Lower lobe of right lung (tissue), 2 donors: ENCODE measurements around the gene IL3. TPM values are rescaled to one million over a fixed set of nuclear protein-coding genes. Genes with fewer than 3 reads are reported as not detected.

Source experiments
- ATAC-seq, 2 donors: fragments of 200-7000 bp; cut with Tn5 transposase; one replicate each; pipeline ENCODE4 v1.9.1; 2020 to 2022; ENCODE audit warnings: mild to moderate bottlenecking in 2 of 2, moderate library complexity in 2 of 2
- DNase-seq: peaks from one replicate; pipeline ENCODE4 v3.0.0-alpha.2; 2020
- H3K27ac ChIP-seq: fragments of 200-600 bp; one replicate; pipeline ENCODE4 v1.8.0; 2022
- H3K27me3 ChIP-seq: fragments of 200-600 bp; one replicate; pipeline ENCODE4 v1.8.0; 2022; ENCODE audit warnings: low read depth
- H3K36me3 ChIP-seq: fragments of 200-600 bp; one replicate; pipeline ENCODE4 v1.8.0; 2022; ENCODE audit warnings: mild to moderate bottlenecking
- H3K4me1 ChIP-seq: fragments of 200-600 bp; one replicate; pipeline ENCODE4 v1.8.0; 2022
- H3K4me3 ChIP-seq: fragments of 200-600 bp; one replicate; pipeline ENCODE4 v1.8.0; 2022; ENCODE audit warnings: mild to moderate bottlenecking
- H3K9me3 ChIP-seq: fragments of 200-600 bp; one replicate; pipeline ENCODE4 v1.8.0; 2022
- intact Hi-C: fragments of 100-400 bp; cut with DNase I; formaldehyde crosslinking; loops from one replicate; pipeline ENCODE4 v1.11.0; 2022
- total RNA-seq: library from RNA; stranded (reverse); fragmentation: NEBNext Ultra II Directional; extraction: Animal tissue kit (Norgen Biotek cat#: 25700); gene quantifications from one replicate; pipeline ENCODE4 v1.2.1, GENCODE V29; 2021
- TF ChIP-seq, protein P1 (sequence below): fragments of 200-600 bp; IDR thresholded peaks from one replicate; pipeline ENCODE4 v1.8.0; 2022; ENCODE audit warnings: antibody characterized with exemption, mild to moderate bottlenecking
- donor health status: DM: no; HTN: yes; CAD: no; lungs with severe emphysema.

The IL3 gene
- total RNA-seq, 1 donor from 2014 or later, result not detected

- DNase-seq (no peak), ATAC-seq (no peak)
These were observed 41.7 kb downstream of the IL3 start for GRCh38 chr5:132102101-132102701.

DNA sequence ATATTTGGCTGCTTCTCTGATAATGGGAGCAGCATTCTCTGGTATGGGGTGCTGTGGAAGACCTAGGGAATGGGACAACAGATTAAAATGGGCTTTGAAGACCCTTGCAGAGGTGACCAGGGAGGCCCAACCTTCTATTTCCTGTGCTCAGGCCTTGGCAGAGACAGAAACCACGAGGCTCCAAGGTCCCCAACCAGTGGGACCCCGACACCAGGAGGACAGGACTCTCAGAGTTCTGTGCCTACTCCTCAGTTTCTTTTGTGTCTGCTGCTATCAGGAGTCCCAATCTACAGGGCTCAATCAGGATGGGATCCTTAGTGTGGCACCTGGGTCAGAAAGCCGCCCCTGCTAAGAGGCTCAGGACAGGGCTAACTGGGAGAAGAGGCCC, 42.5 kb downstream of the IL3 start:
- no peaks in the 10 kb centered on the region for H3K27me3 ChIP-seq
- intact Hi-C loops, result no loop called here
- no peaks in the 10 kb centered on the region for H3K9me3 ChIP-seq
- H3K4me1 ChIP-seq, result peaks cover 20% of the 10 kb centered on the region
- TF ChIP-seq, protein P1, sequence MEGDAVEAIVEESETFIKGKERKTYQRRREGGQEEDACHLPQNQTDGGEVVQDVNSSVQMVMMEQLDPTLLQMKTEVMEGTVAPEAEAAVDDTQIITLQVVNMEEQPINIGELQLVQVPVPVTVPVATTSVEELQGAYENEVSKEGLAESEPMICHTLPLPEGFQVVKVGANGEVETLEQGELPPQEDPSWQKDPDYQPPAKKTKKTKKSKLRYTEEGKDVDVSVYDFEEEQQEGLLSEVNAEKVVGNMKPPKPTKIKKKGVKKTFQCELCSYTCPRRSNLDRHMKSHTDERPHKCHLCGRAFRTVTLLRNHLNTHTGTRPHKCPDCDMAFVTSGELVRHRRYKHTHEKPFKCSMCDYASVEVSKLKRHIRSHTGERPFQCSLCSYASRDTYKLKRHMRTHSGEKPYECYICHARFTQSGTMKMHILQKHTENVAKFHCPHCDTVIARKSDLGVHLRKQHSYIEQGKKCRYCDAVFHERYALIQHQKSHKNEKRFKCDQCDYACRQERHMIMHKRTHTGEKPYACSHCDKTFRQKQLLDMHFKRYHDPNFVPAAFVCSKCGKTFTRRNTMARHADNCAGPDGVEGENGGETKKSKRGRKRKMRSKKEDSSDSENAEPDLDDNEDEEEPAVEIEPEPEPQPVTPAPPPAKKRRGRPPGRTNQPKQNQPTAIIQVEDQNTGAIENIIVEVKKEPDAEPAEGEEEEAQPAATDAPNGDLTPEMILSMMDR, result no peak
- DNase-seq, result no peak
- no peaks in the 10 kb centered on the region for H3K36me3 ChIP-seq
- peak overlapping the region; percentile 59 for H3K27ac ChIP-seq
- H3K4me3 ChIP-seq, result no peak overlapping the region
- no peak for ATAC-seq

More at GRCh38 chr5:132102101-132102701, 41.7 kb downstream of the IL3 start:
- intact Hi-C loops, result no loop called here
- no peak overlapping the region for H3K4me3 ChIP-seq
- peak overlapping the region; percentile 59 for H3K27ac ChIP-seq
- peaks cover 20% of the 10 kb centered on the region for H3K4me1 ChIP-seq
- no peaks in the 10 kb centered on the region for H3K27me3 ChIP-seq
- H3K36me3 ChIP-seq, result no peaks in the 10 kb centered on the region
- H3K9me3 ChIP-seq, result no peaks in the 10 kb centered on the region
- TF ChIP-seq, protein P1, result no peak

GRCh38 chr5:132103332-132103951, 43.0 kb downstream of the IL3 start:
- H3K9me3 ChIP-seq, result no peaks in the 10 kb centered on the region
- TF ChIP-seq, protein P1, result no peak
- H3K27ac ChIP-seq, result peak overlapping the region; percentile 59
- no peaks in the 10 kb centered on the region for H3K27me3 ChIP-seq
- ATAC-seq (peak; percentile 78 to 80), DNase-seq (peak; percentile 71)
- no peak overlapping the region for H3K4me3 ChIP-seq
- no peaks in the 10 kb centered on the region for H3K36me3 ChIP-seq
- H3K4me1 ChIP-seq, result peaks cover 20% of the 10 kb centered on the region
- intact Hi-C loops, result no loop called here

DNA sequence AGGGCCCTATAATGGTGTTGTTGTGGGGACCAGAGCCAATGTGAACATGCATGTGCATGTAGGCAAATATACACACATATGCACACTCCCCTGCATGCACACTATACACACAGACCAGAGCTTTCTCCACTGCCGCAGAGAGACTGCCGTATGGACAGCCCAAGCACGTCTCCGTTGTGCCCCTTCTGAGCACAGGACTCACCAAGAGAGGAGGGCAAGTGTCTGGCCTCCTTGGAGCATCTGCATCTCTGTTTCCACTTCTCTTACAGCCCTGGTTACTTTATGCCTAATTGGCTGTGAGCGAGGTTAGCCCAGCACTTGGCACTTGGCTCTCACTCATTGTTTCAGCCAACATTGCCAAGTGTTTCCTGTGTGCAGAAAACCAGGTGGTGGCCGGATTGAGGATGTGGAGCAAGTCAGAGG, 43.5 kb downstream of the IL3 start:
- Histone ChIP-seq H3K9me3 (no peaks in the 10 kb centered on the region), H3K27me3 (no peaks in the 10 kb centered on the region), H3K4me1 (peaks cover 20% of the 10 kb centered on the region), H3K36me3 (no peaks in the 10 kb centered on the region), H3K4me3 (no peak overlapping the region), H3K27ac (peak overlapping the region; percentile 59)
- intact Hi-C loops, result no loop called here
- ATAC-seq, result peak in 1 of 2 donors; percentile 34
- TF ChIP-seq, protein P1, result no peak
- DNase-seq, result peak; percentile 14

DNA sequence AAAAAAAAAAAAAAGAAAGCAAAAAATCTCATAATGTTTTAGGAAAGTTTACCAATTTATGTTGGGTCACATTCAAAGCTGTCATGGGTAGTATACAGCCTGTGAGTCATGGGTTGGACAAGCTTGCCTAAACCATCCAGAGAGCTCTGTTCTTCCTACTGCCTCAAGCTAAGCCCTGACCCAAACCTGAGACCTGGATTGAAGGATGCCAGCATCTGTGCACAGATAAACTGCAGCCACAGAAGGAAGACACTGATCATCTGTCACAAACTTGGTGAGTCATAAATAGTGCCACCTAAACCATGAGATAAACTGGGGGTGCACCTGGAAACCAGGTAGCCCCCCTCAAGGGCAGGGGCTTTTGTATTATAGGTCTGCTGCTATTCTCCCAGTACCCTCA, 44.1 kb downstream of the IL3 start:
- DNase-seq (no peak), ATAC-seq (no peak)
- TF ChIP-seq, protein P1, result no peak
- Histone ChIP-seq H3K36me3 (no peaks in the 10 kb centered on the region), H3K27ac (no peak overlapping the region), H3K4me1 (peaks cover 20% of the 10 kb centered on the region), H3K27me3 (no peaks in the 10 kb centered on the region), H3K9me3 (no peaks in the 10 kb centered on the region), H3K4me3 (no peak overlapping the region)
- intact Hi-C loops, result no loop called here
